ENCODE results near the gene KIF9. TPM values are rescaled to one million over a fixed set of nuclear protein-coding genes. Genes with fewer than 3 reads are reported as not detected.
"Not testable (repeated sequence)": the region's sequence is repeated elsewhere in the genome, so short reads cannot be mapped to it uniquely, and the experiment has no call there.

The KIF9 gene
- total RNA-seq, 1 donor from 2014 or later = 3.0 TPM

DNA sequence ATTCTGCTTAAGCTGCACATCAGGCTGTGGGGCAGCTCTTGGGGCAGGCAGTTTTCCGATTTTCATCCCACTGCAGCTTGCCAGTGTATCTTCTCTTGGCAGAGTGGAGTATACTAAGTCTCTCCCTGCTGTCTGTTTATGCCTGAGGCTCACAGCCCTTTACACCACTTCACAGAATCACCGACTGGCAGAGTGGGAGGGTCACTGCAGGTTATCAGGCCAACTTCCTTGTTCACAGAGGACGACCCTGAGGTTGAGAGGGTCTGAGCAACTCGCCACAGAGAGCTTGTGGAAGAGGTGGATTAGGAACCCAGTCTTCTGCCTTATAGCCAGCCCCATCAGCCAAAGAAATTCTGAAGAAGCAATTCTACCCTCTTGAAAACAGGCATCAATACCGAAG, 30.9 kb downstream of the KIF9 start:
- H3K9me3 Mint-ChIP-seq = no peaks in the 10 kb centered on the region
- no peaks in the 10 kb centered on the region for H3K4me1 Mint-ChIP-seq
- H3K27ac Mint-ChIP-seq = no peak overlapping the region
- no peaks in the 10 kb centered on the region for H3K36me3 Mint-ChIP-seq (ENCODE audit: low read depth)
- no peak for DNase-seq
- intact Hi-C loops (cut with micrococcal nuclease) = no loop called here
- no peak overlapping the region for H3K4me3 Mint-ChIP-seq
- peaks cover 3% of the 10 kb centered on the region for H3K27me3 Mint-ChIP-seq

DNA sequence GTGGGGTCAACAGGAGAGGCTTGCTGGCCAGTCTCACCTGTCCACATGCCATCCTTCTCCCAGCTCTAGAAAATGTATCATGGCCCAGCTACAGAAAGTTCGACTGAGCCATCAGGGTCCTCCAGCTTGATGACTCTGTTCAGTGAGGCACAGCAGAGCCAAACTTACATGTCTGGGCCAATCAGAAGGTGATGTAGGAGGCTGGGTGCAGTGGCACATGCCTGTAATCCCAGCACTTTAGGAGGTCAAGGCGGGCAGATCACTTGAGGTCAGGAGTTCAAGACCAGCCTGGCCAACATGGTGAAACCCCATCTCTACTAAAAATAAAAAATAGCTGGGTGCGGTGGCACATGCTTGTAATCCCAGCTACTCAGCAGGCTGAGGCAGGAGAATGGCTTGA, 31.5 kb downstream of the KIF9 start:
- H3K9me3 Mint-ChIP-seq; H3K36me3 Mint-ChIP-seq (ENCODE audit: low read depth); H3K27ac Mint-ChIP-seq; intact Hi-C loops (cut with micrococcal nuclease); H3K4me3 Mint-ChIP-seq; DNase-seq; H3K4me1 Mint-ChIP-seq; H3K27me3 Mint-ChIP-seq: not testable (repeated sequence)

DNA sequence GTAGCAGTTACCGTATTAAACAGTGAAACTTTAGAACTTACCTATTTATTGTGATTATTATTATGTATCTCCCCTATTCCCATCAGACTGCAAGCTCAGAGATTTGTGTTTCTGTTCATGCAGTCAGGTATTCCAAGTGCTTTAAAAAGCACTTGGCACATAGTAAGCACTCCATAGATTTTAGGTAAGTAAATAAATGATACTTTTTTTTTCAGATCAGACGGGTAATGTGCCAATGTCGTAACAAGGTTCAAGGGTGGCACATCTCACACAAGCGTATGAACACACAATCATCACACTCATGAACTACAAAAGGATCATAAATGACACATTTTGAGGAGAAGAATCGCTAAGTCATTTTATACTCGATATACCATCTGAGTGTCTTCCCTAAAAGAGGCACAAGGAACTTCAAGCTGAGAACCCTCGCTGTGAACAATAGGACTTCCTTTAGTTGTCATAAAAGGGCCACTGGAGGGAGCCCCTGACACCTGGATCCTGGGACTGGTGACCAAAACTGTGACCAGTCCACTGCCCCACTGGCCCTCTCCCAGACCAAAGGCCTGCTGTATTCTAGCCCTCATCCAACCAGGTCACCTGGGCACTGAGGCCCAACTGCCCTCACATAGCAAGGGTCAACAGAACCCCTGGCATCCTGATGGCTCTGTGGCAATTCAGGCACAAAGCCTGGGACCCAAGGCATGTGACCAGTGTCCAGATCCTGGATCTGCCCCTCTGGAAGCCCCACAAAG, 32.1 kb downstream of the KIF9 start:
- intact Hi-C loops (cut with micrococcal nuclease) = no loop called here
- Mint-ChIP-seq H3K4me1 (no peaks in the 10 kb centered on the region), H3K36me3 (ENCODE audit: low read depth) (no peaks in the 10 kb centered on the region), H3K27ac (no peak overlapping the region), H3K4me3 (no peak overlapping the region), H3K27me3 (peaks cover 3% of the 10 kb centered on the region), H3K9me3 (no peaks in the 10 kb centered on the region)
- DNase-seq = no peak

DNA sequence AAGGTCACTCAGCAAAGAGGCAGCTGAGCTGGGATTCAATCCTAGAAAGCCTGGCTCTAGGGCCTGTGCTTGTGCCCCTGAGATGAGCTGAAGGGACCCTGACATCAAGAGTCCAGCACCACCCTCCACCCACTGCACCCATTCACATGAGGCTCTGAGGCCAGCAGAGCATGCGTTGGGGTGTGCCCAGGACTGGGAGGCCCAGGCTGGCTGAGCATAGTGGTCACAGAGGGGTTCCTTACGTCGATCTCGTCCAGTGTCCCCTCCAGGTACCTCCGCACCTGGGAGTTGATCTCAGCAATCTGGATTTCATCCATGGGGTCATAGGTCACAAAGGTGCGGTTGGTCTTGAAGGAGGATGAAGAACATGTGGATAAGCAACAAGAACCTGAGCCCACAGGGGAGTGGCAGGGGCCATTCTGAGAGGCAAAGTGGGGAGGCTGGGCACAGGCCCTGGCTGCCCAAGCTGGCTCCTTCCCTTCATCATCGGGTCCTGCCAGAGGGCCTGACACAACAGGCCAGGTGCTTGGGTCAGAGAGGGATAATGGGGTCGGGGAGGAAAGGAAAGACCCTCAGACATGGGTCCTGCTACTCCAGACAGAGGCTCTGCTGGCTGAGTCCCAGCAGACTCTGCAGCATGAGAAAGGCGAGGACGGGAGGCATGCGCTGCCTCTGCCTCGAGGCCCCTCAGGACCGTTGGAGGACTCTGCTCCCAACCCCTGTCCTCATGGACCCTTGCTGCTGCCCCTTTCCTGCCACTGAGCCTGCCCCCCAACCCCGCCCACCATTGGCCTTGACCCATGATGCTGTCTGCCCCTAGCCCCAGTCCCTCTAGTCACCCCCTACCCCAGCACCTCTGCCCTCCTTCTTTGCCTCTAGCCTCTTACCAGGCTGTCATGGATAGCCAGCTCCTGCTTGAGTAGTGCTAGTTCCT, 35.2 kb downstream of the KIF9 start:
- intact Hi-C loops (cut with micrococcal nuclease) = no loop called here
- Mint-ChIP-seq H3K27ac (no peak overlapping the region), H3K4me1 (no peaks in the 10 kb centered on the region), H3K36me3 (ENCODE audit: low read depth) (no peaks in the 10 kb centered on the region), H3K9me3 (no peaks in the 10 kb centered on the region), H3K27me3 (peaks cover 1% of the 10 kb centered on the region), H3K4me3 (no peak overlapping the region)
- no peak for DNase-seq

DNA sequence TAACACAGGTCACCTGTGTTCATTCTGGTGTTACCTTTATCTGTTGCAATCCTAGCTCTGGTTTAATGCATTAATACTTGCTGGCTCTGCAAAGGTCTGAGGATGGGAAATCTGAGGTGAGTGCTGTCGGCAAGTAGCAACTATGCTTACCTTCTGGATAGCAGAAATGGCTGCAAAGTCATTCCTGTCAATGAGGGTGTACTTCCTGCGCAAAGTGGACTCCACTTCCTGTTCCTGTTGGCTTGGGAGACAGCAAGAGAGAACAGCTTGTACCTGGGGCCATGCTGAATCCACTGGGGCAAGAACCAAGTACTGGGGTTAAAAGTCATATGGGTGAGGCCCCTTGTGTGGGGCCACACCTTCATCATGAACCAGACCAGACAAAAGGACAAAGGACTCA, 37.3 kb downstream of the KIF9 start:
- H3K36me3 Mint-ChIP-seq (ENCODE audit: low read depth) = no peaks in the 10 kb centered on the region
- DNase-seq = no peak
- intact Hi-C loops (cut with micrococcal nuclease) = no loop called here
- H3K27ac Mint-ChIP-seq = no peak overlapping the region
- H3K4me1 Mint-ChIP-seq = no peaks in the 10 kb centered on the region
- peaks cover 1% of the 10 kb centered on the region for H3K27me3 Mint-ChIP-seq
- no peak overlapping the region for H3K4me3 Mint-ChIP-seq
- no peaks in the 10 kb centered on the region for H3K9me3 Mint-ChIP-seq

DNA sequence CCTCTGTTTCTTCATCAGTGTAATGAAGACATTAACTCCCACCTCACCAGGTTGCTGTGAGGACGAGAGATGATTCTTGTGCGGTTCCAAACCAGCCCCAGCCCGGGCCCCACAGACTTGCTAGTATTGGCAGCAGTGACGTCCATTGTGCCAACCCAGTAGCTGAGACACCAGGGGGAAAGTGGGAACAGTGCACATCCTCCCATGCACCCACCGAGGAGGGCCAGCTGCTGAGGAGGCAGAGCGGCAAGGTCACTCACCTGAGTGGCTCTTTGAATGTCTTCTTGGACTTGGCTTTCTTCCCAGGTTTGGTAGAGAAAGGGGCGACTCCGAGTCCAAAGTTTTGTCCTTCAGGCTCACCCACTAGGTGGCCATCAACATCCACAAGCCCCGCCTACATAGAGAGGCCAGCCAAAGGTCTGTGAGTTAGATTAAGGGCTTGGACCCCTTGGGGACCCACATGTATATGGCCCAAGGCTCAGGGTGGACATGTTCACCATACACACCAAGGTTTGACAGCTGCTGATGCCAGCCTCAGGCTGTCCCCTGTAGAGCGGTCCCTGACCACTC, 38.0 kb downstream of the KIF9 start:
- H3K27me3 Mint-ChIP-seq = peaks cover 1% of the 10 kb centered on the region
- H3K27ac Mint-ChIP-seq = no peak overlapping the region
- H3K4me3 Mint-ChIP-seq = no peak overlapping the region
- intact Hi-C loops (cut with micrococcal nuclease) = no loop called here
- no peaks in the 10 kb centered on the region for H3K9me3 Mint-ChIP-seq
- no peak for DNase-seq
- no peaks in the 10 kb centered on the region for H3K36me3 Mint-ChIP-seq (ENCODE audit: low read depth)
- H3K4me1 Mint-ChIP-seq = no peaks in the 10 kb centered on the region

DNA sequence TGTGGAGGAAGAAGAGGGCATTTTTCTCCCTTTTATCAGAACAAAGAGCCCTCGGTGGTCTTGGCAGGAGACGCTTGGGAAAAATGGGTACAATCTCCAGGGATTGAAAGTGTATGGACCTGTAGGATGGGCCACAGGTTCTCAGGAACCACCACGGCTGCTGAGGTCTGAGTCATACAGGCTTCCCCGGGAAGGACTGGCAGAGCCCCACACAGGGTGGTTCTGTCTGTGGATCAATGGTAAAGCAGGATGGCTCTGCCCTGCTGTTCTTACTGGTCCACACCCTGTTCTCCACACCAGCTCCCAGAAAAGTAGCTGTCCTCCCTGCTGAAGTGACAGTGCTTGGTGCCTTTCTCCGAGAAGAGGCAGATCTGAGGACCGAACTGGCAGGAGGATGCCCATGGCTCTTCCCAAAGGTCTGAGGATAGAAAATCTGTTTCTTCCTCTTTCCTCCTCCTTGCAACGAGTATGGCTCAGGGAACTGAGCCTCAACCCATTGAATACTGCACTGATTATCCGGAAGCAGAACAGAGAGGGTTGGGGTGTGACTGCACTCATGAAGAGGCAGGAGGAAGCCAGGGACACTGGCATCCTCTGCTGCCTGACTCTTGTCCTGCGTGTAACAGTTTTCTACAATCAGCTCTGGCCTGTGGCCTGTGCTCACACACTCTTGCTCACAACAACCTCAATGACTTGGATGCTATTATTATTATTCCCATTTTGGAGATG, 39.0 kb downstream of the KIF9 start:
- no peaks in the 10 kb centered on the region for H3K9me3 Mint-ChIP-seq
- DNase-seq = no peak
- no peaks in the 10 kb centered on the region for H3K27me3 Mint-ChIP-seq
- H3K4me3 Mint-ChIP-seq = no peak overlapping the region
- H3K36me3 Mint-ChIP-seq (ENCODE audit: low read depth) = no peaks in the 10 kb centered on the region
- intact Hi-C loops (cut with micrococcal nuclease) = no loop called here
- no peaks in the 10 kb centered on the region for H3K4me1 Mint-ChIP-seq
- no peak overlapping the region for H3K27ac Mint-ChIP-seq

DNA sequence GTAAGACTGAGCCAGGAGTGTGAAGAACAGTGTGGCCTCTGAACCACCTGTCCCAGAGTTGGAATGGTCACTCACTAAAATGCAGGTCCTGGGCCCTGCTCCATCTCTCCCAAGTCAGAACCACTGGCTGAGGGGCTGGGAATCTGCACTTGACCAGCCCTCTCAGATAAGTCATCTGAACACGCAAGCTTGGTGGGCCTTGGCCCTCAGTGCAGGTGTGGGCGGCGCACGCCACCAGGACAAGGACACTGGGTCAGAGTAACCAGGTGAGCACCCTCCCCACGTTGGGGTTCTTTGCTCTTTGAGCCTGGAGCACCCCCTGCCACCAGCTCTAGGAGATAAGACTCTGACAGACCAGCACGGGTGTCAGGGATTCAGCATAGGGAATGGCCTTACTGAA, 42.7 kb downstream of the KIF9 start:
- no peaks in the 10 kb centered on the region for H3K4me1 Mint-ChIP-seq
- intact Hi-C loops (cut with micrococcal nuclease) = no loop called here
- DNase-seq = no peak
- no peaks in the 10 kb centered on the region for H3K27me3 Mint-ChIP-seq
- H3K36me3 Mint-ChIP-seq (ENCODE audit: low read depth) = no peaks in the 10 kb centered on the region
- H3K4me3 Mint-ChIP-seq = no peak overlapping the region
- no peak overlapping the region for H3K27ac Mint-ChIP-seq
- no peaks in the 10 kb centered on the region for H3K9me3 Mint-ChIP-seq

DNA sequence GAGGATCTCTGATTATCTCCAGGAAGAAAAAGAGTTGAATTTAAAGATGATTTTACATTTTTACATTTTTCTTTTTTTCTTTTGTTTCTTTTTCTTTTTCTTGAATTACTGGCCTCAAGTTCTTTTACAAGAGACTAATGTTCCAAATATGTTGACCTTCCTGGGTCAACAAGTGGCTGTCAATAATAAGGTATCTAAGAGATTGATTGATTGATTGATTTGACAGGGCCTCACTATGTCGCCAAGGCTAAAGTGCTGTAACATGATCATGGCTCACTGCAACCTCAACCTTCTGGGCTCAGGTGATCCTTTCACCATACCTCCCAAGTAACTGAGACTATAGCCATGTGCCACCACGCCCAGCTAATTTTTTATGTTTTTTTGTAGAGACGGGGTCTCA, 44.6 kb downstream of the KIF9 start:
- no peaks in the 10 kb centered on the region for H3K36me3 Mint-ChIP-seq (ENCODE audit: low read depth)
- no peak overlapping the region for H3K4me3 Mint-ChIP-seq
- no peak for DNase-seq

DNA sequence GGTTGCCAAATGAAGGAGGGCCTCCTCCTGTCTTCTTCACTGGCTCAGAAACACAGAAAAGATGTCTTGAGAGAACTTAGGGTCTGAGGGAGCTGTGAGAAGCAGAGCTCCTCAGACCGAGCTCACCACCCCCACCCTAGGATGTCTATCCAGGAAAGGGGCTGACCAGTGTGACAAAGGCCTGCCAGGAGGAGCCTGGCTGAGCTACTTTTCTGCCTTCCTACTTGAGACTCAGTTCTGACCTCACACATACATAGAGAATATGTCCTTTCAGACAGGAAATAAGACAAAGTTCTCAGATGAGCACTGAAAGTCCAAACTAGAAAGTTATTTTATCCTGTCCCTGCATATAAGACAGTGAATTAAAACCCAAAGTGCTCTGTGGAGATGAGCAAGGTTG, 54.5 kb downstream of the KIF9 start:
- no peak overlapping the region for H3K27ac Mint-ChIP-seq

More for the DNA sequence above, 44.6 kb downstream of the KIF9 start:
- no peak overlapping the region for H3K27ac Mint-ChIP-seq
- no peaks in the 10 kb centered on the region for H3K9me3 Mint-ChIP-seq
- no peaks in the 10 kb centered on the region for H3K4me1 Mint-ChIP-seq
- no peaks in the 10 kb centered on the region for H3K27me3 Mint-ChIP-seq
- intact Hi-C loops (cut with micrococcal nuclease) = no loop called here

DNA sequence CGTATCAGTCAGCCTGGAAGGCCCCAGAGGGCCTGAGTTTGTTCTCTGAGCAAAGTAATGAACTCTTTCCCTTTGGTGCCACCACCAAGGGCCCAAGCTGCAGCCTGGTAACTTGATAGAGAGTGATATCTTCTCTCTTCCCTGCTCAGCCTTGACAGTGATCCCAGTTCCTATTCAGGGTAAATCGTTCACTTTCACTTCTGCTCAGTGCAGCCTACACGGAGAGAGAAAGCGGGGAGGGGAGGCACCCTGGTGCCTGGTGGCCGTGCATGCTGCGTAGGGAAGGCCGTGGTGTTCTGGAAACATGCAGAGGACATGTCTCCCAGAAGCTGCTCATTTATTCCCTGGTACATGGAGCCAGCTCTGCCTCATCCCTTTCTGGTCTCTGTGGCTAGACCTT, 54.9 kb downstream of the KIF9 start:
- intact Hi-C loops (cut with micrococcal nuclease) = no loop called here
- Mint-ChIP-seq H3K4me1 (peaks cover 2% of the 10 kb centered on the region), H3K27me3 (no peaks in the 10 kb centered on the region), H3K4me3 (no peak overlapping the region), H3K9me3 (no peaks in the 10 kb centered on the region), H3K36me3 (ENCODE audit: low read depth) (no peaks in the 10 kb centered on the region), H3K27ac (no peak overlapping the region)
- DNase-seq = no peak

More for the DNA sequence above, 54.5 kb downstream of the KIF9 start:
- intact Hi-C loops (cut with micrococcal nuclease) = no loop called here
- Mint-ChIP-seq H3K27me3 (no peaks in the 10 kb centered on the region), H3K4me1 (peaks cover 2% of the 10 kb centered on the region), H3K36me3 (ENCODE audit: low read depth) (no peaks in the 10 kb centered on the region), H3K9me3 (no peaks in the 10 kb centered on the region), H3K4me3 (no peak overlapping the region)
- DNase-seq = no peak

DNA sequence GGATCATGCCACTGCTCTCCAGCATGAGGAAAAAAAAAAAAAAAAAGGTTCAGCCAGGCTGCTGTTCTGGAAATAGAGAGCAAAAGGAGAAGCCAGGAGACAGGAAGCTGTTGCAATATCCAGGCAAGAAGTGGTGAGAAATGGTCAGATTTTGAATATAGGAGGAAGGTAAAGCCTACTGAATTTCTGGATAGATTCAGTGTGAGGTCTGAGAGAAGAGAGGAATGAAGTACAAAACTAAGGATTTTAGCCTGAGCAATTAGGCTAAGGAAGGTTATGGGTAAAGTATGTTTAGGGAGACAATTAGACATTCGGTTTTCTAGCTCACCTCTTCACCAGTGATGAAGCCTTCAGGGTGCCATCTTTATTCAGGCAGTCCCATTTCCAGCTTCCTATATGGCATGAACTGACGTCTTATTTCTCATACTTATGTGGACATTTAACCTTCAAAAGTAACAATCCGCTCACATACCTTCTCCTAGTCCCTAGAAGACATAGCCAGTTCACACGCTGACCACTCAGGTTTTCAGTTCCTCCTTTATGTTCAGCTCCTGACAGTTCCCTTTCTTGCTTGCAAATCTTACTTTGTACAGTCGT, 57.2 kb downstream of the KIF9 start:
- no peak overlapping the region for H3K27ac Mint-ChIP-seq
- H3K4me3 Mint-ChIP-seq = no peak overlapping the region
- H3K27me3 Mint-ChIP-seq = no peaks in the 10 kb centered on the region
- DNase-seq = no peak
- H3K36me3 Mint-ChIP-seq (ENCODE audit: low read depth) = no peaks in the 10 kb centered on the region
- intact Hi-C loops (cut with micrococcal nuclease) = no loop called here
- H3K4me1 Mint-ChIP-seq = peaks cover 2% of the 10 kb centered on the region
- H3K9me3 Mint-ChIP-seq = no peaks in the 10 kb centered on the region

DNA sequence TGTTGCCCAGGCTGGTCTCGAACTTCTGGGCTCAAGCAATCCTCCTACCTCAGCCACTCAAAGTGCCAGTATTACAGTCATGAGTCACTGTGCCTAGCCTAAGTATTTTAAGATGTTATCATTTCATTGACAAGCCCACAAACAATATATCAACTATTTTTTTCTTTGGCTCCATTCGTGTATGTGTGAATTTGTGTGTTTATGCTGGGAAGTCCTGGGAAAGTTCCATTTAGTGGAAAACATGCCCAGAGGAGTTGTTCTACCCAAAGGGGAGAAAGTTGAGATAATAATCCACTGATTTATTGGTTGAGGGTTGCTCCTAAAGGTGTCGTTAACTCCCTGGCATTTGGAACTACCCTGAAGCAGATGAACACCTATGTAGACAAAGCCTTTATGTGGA, 58.8 kb downstream of the KIF9 start:
- H3K9me3 Mint-ChIP-seq = no peaks in the 10 kb centered on the region
- no peaks in the 10 kb centered on the region for H3K27me3 Mint-ChIP-seq
- no peak for DNase-seq
- no peak overlapping the region for H3K4me3 Mint-ChIP-seq
- no peaks in the 10 kb centered on the region for H3K36me3 Mint-ChIP-seq (ENCODE audit: low read depth)
- peaks cover 2% of the 10 kb centered on the region for H3K4me1 Mint-ChIP-seq
- intact Hi-C loops (cut with micrococcal nuclease) = no loop called here
- no peak overlapping the region for H3K27ac Mint-ChIP-seq
